GM08714 (cell line): ENCODE measurements around the gene PBX2.

Experiments
- H3K4me3 ChIP-seq: fragments of 200-500 bp; sonication (Bioruptor generic); 2 replicates; pipeline ENCODE4 v1.5.1; 2014; ENCODE audit warnings: mild to moderate bottlenecking, low read length, inconsistent platforms
- ZNF274 ChIP-seq: IDR thresholded peaks from 2 replicates; pipeline ENCODE4 v1.6.1; 2012; ENCODE audit warnings: mild to moderate bottlenecking, low read depth, low read length

The PBX2 gene

DNA sequence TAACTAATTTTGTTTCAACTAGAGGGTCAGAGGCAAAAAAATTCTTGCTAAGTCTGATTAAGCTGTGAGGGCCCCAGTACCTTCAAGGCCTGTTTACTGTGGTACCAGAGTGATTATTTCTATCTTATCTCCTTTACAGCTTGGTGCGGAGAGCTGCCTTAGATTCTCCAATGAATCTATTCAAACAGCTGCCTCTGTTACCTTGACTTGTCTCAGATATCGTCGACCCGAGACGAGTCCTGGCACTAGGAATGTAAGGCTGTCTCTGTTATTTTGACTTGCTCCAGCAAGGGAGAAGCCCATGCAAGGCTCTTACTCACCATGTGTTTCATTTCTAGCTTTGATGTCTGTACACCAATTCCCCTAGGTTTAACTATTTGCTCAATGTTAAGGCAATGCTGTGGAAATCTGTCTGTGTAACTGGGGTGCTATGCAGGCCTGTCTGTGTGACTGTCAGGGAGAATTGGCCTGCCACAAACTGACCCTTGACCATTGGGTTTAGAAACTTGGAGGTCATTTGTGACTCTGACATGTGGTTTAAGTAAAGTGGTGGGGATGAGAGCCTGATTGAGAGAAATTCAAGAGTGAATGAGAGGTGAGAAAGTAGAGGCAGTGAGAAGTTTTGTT lies 49.5 kb downstream of the PBX2 start:
- no peak for TF ChIP-seq ZNF274
- H3K4me3 ChIP-seq, result no peak overlapping the region

DNA sequence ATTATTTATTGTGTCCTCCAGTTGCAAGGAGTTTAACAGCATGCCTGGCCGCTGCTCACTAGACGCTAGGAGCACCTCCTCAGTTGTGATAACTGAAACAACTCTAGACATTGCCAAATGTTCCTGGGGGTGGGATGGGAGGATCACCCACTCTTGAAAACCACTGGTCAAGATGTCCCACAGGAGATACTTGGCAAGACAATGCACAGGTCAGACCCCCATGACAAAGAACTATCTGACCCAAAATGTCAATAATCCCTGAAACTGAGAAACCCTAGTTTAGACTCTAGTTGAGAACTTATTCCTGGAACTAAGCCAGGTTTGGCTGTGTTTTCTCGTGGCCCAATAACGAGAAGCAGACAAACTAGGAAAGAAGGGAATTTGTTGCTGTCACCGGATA lies 50.4 kb downstream of the PBX2 start:
- no peak overlapping the region for H3K4me3 ChIP-seq
- TF ChIP-seq ZNF274, result no peak

DNA sequence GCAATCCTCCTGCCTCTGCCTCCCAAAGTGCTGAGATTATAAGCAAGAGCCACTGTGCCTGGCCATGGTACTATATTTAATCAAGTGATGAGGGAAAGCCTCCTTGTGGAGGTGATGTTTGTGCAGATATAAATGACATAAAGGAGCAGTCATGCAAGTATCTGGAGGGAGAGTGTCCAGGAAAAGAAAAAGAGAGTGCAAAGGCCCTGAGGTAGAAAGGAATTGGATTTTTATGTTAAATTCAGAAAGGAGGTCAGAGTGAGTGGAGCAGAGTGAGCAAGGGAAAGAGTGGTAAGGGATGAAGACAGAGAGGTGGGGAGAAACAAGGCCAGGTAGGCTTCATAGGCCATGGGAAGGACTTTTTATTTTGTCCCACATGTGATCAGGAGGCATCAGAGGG lies 52.5 kb downstream of the PBX2 start:
- no peak overlapping the region for H3K4me3 ChIP-seq
- TF ChIP-seq ZNF274, result no peak
